HEK293T (cell line): ENCODE results near the gene NCOA7.

Source experiments
- ARNT ChIP-seq: fragments of 450-650 bp; IDR thresholded peaks from 2 replicates; pipeline ENCODE4 v1.6.1; 2017; ENCODE audit warnings: mild to moderate bottlenecking
- CTBP1 ChIP-seq: fragments of 450-650 bp; IDR thresholded peaks from 2 replicates; pipeline ENCODE4 v1.6.1; 2016; ENCODE audit warnings: borderline replicate concordance
- FOXA1 ChIP-seq: fragments of 450-650 bp; IDR thresholded peaks from 2 replicates; pipeline ENCODE4 v1.6.1; 2016; ENCODE audit warnings: mild to moderate bottlenecking
- FOXK2 ChIP-seq: fragments of 450-650 bp; IDR thresholded peaks from 2 replicates; pipeline ENCODE4 v1.6.1; 2016; ENCODE audit warnings: mild to moderate bottlenecking
- FOXM1 ChIP-seq: fragments of 450-650 bp; IDR thresholded peaks from 2 replicates; pipeline ENCODE4 v1.6.1; 2017; ENCODE audit warnings: mild to moderate bottlenecking, borderline replicate concordance
- HDGF ChIP-seq: fragments of 450-650 bp; IDR thresholded peaks from 2 replicates; pipeline ENCODE4 v1.6.1; 2017; ENCODE audit warnings: antibody characterized with exemption, borderline replicate concordance
- L3MBTL2 ChIP-seq: fragments of 450-650 bp; conservative IDR thresholded peaks from 2 replicates; pipeline ENCODE4 v1.6.1; 2016; ENCODE audit warnings: mild to moderate bottlenecking
- NFRKB ChIP-seq: fragments of 450-650 bp; IDR thresholded peaks from 2 replicates; pipeline ENCODE4 v1.6.1; 2016; ENCODE audit warnings: mild to moderate bottlenecking, moderate library complexity
- SP1 ChIP-seq: fragments of 450-650 bp; IDR thresholded peaks from 2 replicates; pipeline ENCODE4 v1.6.1; 2017
- SUZ12 ChIP-seq: fragments of 450-650 bp; IDR thresholded peaks from 2 replicates; pipeline ENCODE4 v1.6.1; 2016; ENCODE audit warnings: mild to moderate bottlenecking
- TARDBP ChIP-seq: fragments of 450-650 bp; IDR thresholded peaks from 2 replicates; pipeline ENCODE4 v1.6.1; 2016
- ZNF384 ChIP-seq: fragments of 450-650 bp; IDR thresholded peaks from 2 replicates; pipeline ENCODE4 v1.6.1; 2016

DNA sequence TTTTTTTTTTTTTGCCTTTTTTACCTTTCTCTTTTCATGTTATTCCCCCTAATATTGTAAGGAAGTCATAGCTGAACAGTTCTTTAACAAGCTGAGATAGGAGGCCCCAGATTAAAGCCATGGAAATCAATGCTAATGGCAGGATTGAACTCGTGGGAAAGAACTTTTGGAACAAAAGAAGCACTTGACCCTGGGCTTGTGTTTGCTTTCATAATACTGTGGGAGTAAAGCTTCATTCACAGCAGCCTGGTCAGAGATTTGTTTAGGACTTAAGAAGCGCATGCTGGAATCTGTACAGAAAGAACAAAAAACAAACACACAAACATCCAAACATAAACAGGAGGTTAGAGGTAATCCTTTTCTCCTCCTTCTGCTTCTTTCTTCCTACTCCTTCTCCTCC, 36.2 kb upstream of the NCOA7 start:
- TF ChIP-seq HDGF, result no peak
- TF ChIP-seq FOXA1, result no peak
- no peak for TF ChIP-seq SP1
- TF ChIP-seq TARDBP, result no peak
- no peak for TF ChIP-seq SUZ12
- TF ChIP-seq FOXM1, result no peak
- TF ChIP-seq ZNF384, result no peak
- no peak for TF ChIP-seq NFRKB
- no peak for TF ChIP-seq L3MBTL2
- no peak for TF ChIP-seq ARNT
- TF ChIP-seq CTBP1, result no peak
- TF ChIP-seq FOXK2, result no peak
